Lower lobe of right lung (tissue), 2 donors: ENCODE results near the gene VAV2. TPM values are rescaled to one million over a fixed set of nuclear protein-coding genes. Genes with fewer than 3 reads are reported as not detected.

ENCODE experiments used
- ATAC-seq, 2 donors: fragments of 200-7000 bp; cut with Tn5 transposase; one replicate each; pipeline ENCODE4 v1.9.1; 2020 to 2022; ENCODE audit warnings: mild to moderate bottlenecking in 2 of 2, moderate library complexity in 2 of 2
- DNase-seq: peaks from one replicate; pipeline ENCODE4 v3.0.0-alpha.2; 2020
- H3K27ac ChIP-seq: fragments of 200-600 bp; one replicate; pipeline ENCODE4 v1.8.0; 2022
- H3K27me3 ChIP-seq: fragments of 200-600 bp; one replicate; pipeline ENCODE4 v1.8.0; 2022; ENCODE audit warnings: low read depth
- H3K36me3 ChIP-seq: fragments of 200-600 bp; one replicate; pipeline ENCODE4 v1.8.0; 2022; ENCODE audit warnings: mild to moderate bottlenecking
- H3K4me1 ChIP-seq: fragments of 200-600 bp; one replicate; pipeline ENCODE4 v1.8.0; 2022
- H3K4me3 ChIP-seq: fragments of 200-600 bp; one replicate; pipeline ENCODE4 v1.8.0; 2022; ENCODE audit warnings: mild to moderate bottlenecking
- H3K9me3 ChIP-seq: fragments of 200-600 bp; one replicate; pipeline ENCODE4 v1.8.0; 2022
- intact Hi-C: fragments of 100-400 bp; cut with DNase I; formaldehyde crosslinking; loops from one replicate; pipeline ENCODE4 v1.11.0; 2022
- total RNA-seq: library from RNA; stranded (reverse); fragmentation: NEBNext Ultra II Directional; extraction: Animal tissue kit (Norgen Biotek cat#: 25700); gene quantifications from one replicate; pipeline ENCODE4 v1.2.1, GENCODE V29; 2021
- TF ChIP-seq, protein P1 (sequence below): fragments of 200-600 bp; IDR thresholded peaks from one replicate; pipeline ENCODE4 v1.8.0; 2022; ENCODE audit warnings: antibody characterized with exemption, mild to moderate bottlenecking
- donor health status: DM: no; HTN: yes; CAD: no; lungs with severe emphysema.

The VAV2 gene
- total RNA-seq, 1 donor from 2014 or later, result 26.9 TPM

DNA sequence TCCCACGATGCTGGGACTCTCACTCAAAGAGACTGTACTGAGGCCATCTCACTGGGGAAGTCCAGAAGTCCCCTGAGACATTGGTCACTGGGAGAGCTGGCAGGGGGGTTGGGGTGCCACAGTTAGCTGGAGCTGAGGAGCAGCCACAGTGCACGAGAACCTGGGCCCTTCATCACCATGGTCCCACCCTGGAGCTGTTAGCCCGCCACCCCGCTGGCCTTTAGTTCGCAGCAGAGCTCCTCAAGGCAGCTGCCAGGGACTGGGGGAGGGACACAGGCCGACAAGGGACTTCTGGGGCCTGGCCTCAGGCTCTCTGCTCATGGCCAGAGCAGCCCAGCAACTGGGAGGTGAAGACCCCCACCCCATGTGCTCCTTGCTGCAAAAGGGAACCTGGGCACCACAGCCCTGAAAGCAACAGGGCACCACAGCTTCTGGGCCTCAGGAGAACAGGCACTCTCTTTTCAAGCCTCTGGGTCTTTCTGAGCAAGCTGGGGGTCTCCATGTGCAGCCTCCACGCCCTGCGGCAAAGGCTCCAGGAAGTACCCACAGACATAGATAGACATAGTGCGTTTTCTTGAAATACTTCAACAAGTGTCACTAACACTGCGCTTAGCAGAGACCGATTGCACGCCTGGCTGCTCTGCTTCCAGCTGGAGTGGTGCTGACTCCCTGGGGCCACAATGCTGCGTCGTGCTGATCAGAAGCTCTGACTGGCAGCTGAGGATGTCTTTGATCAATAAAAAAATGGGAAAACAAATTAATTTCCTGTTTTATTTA lies 46.0 kb downstream of the VAV2 start:
- ATAC-seq (no peak), DNase-seq (peak; percentile 37)
- Histone ChIP-seq H3K36me3 (no peaks in the 10 kb centered on the region), H3K4me3 (no peak overlapping the region), H3K27me3 (no peaks in the 10 kb centered on the region), H3K27ac (no peak overlapping the region), H3K4me1 (peaks cover 34% of the 10 kb centered on the region), H3K9me3 (no peaks in the 10 kb centered on the region)
- TF ChIP-seq, protein P1, sequence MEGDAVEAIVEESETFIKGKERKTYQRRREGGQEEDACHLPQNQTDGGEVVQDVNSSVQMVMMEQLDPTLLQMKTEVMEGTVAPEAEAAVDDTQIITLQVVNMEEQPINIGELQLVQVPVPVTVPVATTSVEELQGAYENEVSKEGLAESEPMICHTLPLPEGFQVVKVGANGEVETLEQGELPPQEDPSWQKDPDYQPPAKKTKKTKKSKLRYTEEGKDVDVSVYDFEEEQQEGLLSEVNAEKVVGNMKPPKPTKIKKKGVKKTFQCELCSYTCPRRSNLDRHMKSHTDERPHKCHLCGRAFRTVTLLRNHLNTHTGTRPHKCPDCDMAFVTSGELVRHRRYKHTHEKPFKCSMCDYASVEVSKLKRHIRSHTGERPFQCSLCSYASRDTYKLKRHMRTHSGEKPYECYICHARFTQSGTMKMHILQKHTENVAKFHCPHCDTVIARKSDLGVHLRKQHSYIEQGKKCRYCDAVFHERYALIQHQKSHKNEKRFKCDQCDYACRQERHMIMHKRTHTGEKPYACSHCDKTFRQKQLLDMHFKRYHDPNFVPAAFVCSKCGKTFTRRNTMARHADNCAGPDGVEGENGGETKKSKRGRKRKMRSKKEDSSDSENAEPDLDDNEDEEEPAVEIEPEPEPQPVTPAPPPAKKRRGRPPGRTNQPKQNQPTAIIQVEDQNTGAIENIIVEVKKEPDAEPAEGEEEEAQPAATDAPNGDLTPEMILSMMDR, result no peak
- intact Hi-C loops, result no loop called here

DNA sequence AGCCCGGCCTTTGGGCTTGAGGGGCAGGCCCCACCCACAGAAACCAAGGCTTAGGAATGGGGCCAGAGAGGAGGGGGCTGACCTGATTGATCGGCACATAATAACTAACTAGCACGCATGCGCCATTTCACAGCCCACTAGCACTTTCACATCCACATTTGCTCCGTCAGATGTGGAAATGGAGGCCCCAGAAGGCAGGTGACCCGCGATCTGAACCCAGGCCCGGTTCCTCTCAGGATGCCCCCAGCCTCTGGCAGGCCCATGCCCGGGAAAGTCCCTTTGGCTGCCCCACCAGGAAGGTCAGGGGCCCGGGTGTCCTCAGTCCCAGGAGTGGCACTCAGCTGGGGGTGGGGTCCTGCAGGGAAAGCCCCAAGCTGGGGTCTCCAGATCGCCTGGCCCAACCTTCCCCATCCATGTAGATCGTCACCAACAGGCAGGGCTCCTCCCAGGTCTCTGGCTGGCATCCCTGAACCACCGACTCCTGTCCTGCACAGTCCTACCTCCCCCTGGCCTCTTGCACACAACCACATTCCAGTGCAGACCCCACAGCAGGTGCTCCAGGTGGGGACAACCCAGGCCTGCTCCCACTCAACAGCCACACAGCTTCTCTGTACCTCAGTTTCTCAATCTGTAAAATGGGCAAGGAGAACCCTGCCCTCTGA lies 46.7 kb downstream of the VAV2 start:
- ATAC-seq (no peak), DNase-seq (peak; percentile 46)
- Histone ChIP-seq H3K36me3 (no peaks in the 10 kb centered on the region), H3K4me1 (peaks cover 26% of the 10 kb centered on the region), H3K27ac (no peak overlapping the region), H3K4me3 (no peak overlapping the region), H3K9me3 (no peaks in the 10 kb centered on the region), H3K27me3 (no peaks in the 10 kb centered on the region)
- intact Hi-C loops, result no loop called here
- TF ChIP-seq, protein P1, result no peak

DNA sequence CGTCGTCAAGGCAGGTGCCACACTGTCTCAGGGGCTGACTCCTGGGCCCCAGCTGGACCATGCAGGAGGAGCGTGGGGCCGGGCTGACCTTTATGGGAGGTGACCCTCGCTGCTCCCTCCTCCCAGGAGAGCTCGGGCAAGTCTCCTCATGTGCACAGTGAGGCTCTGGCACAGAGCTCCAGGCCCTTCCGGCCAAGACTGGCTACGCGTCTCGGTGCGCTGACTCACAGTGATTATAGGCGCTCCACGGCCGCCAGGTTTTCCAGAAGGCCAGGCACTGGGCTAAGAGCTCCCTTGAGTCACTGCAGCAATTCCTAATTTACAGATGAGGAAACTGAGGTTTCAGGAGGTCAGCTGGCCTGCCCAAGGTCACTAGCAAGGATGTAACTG lies 47.4 kb downstream of the VAV2 start:
- TF ChIP-seq, protein P1, result no peak
- H3K4me3 ChIP-seq, result no peak overlapping the region
- peaks cover 23% of the 10 kb centered on the region for H3K4me1 ChIP-seq
- intact Hi-C loops, result no loop called here
- ATAC-seq (no peak), DNase-seq (peak; percentile 40)
- H3K27me3 ChIP-seq, result no peaks in the 10 kb centered on the region
- no peak overlapping the region for H3K27ac ChIP-seq
- no peaks in the 10 kb centered on the region for H3K9me3 ChIP-seq
- H3K36me3 ChIP-seq, result no peaks in the 10 kb centered on the region

DNA sequence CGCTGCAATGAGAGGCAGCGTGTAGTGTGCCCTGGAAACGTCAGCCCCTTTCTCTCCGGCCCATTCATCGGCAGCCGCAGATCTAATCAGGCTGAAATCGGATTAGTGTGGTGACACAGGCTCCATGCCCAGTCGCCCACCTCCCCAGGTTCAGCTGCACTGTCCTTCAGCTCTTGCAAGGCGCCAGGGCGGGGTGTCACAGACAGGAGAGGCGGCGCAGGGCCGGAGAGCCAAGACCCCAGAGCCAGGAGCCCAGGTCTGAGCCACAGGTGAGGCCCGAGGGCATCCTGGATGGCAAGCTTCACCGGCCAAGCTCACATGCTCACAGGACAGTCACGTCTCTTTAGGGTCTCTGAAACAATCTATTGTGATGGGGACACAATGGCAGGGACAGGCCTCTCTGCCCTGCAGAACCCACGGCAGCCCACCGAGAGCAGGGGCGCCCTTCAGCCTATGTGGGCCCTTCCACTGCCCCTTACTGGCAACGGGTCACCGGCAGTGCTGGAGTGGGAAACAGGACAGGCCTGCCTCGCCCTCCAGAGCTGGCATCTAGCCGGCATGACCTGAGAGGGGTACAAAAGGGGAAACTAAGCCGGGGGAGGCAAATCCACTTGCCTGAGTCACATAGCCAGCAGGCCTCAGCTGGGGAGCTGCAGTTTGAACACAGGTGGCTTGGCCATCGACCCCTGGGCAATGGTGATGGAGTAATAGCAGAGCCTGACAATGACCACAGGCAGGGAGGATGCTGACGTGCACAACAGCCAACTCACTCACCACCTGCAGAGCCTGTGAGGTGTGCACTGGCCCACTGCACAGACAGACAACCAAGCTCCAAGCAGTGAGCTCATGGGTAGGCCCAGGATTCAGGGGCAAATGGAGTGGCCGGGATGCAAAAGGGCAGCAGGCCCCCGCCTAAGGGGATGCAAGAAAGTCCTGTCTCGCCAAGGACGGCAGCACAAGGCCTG lies 48.1 kb downstream of the VAV2 start:
- intact Hi-C loops, result no loop called here
- TF ChIP-seq, protein P1, result no peak
- H3K27ac ChIP-seq, result no peak overlapping the region
- ATAC-seq, result no peak
- no peaks in the 10 kb centered on the region for H3K36me3 ChIP-seq
- peak; percentile 36 for DNase-seq
- no peak overlapping the region for H3K4me3 ChIP-seq
- no peaks in the 10 kb centered on the region for H3K27me3 ChIP-seq
- H3K9me3 ChIP-seq, result no peaks in the 10 kb centered on the region
- peaks cover 23% of the 10 kb centered on the region for H3K4me1 ChIP-seq

DNA sequence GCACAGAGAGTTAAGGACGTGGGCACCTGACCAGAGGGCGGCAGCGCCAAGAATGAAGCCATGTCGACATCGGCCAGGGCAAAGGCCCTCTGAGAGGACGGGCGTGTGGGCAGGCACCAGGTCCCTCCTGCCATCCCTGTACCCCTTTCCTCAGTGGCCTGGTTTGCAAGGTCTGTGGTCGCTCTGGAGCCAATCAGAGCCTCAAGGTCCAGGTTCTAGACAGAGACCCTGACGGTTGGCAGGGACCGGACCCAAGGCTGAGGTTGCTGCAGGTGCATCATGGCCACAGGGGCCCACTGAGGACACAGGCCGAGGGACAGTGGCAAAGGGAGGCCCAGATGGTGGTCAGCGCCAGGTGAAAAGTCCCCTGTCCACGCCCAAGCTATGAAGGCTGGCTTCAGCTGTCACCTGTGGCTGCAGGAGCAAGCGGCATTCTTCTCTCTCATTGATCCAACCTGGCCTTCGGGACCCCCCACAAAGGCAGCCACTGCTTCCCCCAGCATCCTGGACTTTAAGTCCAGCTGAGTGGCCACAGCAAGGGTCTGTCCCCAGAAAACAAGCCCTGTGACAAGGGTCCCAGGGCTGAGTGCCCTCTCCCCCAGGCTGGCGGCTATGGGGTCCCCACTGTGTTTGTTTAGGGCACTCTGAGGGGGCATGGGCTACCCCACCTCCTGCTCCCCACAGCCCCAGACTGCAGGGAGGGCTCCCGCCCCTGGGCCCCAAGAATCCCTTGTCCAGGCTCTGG lies 48.9 kb downstream of the VAV2 start:
- Histone ChIP-seq H3K27me3 (no peaks in the 10 kb centered on the region), H3K36me3 (peaks cover 3% of the 10 kb centered on the region), H3K27ac (no peak overlapping the region), H3K9me3 (no peaks in the 10 kb centered on the region), H3K4me1 (peaks cover 23% of the 10 kb centered on the region), H3K4me3 (no peak overlapping the region)
- DNase-seq, result peak; percentile 16
- TF ChIP-seq, protein P1, result no peak
- ATAC-seq, result no peak
- intact Hi-C loops, result no loop called here
